OCI-LY3 (cell line): ENCODE data around the gene SORBS1.

Experiments used
- EZH2phosphoT487 ChIP-seq: fragments of 200-600 bp; shearing (Covaris generic); IDR thresholded peaks from 2 replicates; pipeline ENCODE4 v1.6.1; 2018; ENCODE audit warnings: antibody characterized with exemption, mixed run types, low read depth
- TF ChIP-seq, protein P1 (sequence below): fragments of 200-600, 300-600 bp; sonication (generic); IDR thresholded peaks from 2 replicates; pipeline ENCODE4 v1.5.1; 2014; ENCODE audit warnings: antibody characterized with exemption, low read length, low read depth

DNA sequence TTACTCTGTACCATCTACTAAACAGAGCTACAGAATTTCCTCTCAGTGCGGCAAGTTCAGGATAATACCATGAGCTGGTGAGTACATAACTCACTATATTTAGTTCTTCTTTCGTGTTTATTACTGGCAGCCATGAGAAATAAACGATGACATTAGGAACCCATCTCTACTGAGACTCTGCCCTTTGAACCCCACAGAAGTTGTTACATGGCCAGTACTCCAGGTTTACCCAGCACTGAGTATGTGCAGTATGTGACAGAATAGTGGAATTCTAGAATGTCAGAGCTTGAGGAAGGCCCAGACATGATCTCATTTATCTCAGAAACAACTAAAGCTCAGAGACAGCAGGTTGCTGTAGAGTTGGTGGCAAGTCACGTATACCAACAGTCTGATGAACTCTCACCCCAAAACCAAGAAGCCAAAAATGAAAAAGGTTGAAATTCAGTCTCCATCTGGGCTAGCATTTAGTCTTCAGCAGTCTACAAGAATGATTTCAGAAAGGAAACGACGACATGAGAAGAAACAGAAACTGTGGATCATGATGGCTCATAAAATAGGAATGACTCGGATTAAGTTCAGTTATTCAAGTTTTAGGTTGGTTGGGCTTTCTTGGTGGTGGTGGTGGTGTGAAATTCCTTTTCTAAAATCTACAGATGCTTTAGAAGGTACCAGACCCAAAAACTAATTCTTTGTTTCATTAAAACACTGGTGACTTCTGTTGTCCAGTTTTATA, 78.5 kb downstream of the SORBS1 start:
- TF ChIP-seq, protein P1, sequence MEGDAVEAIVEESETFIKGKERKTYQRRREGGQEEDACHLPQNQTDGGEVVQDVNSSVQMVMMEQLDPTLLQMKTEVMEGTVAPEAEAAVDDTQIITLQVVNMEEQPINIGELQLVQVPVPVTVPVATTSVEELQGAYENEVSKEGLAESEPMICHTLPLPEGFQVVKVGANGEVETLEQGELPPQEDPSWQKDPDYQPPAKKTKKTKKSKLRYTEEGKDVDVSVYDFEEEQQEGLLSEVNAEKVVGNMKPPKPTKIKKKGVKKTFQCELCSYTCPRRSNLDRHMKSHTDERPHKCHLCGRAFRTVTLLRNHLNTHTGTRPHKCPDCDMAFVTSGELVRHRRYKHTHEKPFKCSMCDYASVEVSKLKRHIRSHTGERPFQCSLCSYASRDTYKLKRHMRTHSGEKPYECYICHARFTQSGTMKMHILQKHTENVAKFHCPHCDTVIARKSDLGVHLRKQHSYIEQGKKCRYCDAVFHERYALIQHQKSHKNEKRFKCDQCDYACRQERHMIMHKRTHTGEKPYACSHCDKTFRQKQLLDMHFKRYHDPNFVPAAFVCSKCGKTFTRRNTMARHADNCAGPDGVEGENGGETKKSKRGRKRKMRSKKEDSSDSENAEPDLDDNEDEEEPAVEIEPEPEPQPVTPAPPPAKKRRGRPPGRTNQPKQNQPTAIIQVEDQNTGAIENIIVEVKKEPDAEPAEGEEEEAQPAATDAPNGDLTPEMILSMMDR: no peak
- no peak for TF ChIP-seq EZH2phosphoT487
